Measurements from ENCODE around the gene DCST2.

The DCST2 gene

DNA sequence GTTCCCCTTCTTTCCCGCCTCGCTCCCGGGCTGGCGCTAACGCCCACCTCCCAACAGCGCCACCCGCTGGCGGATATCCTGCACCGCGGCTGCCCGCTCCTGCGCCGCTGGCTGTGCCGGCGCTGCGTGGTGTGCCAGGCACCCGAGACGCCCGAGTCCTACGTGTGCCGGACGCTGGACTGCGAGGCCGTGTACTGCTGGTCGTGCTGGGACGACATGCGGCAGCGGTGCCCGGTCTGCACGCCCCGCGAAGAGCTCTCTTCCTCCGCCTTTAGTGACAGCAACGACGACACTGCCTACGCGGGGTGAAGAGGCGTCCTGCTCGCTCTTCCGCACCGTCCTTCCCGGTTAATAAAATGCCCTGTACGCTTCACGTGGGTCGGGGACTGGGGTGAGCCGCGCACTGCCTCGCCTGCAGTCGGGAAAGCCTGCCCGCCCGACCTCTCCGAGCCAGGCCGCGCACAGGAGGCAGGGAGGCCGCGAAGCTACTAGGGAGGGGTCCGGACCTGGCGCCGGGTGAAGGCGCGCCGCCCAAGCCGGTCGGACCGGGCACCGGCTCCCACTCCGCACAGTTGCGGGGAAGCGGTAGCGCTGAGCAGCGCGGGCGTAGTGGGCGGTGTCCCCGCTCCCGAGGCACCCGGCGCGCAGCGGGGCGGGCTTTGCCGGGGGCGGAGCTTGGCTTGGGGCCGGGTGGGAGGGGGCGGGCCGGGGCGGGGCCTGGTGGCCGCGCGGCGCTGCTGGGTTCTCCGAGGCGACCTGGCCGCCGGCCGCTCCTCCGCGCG is 17.2 kb upstream of the DCST2 start, which contains the start of gene ADAM15:
TSS of gene ADAM15 (plus strand) at position 757 of the 782 bp plus-strand sequence. CDS start 71 bp downstream, outside the sequence.
- H3K4me3 ChIP-seq (ENCODE audit: low read length, poor library complexity, severe bottlenecking), result peak within 1 kb of the TSS; percentile 79
- peak within 1 kb of the TSS; percentile 86 for H3K4me2 ChIP-seq (ENCODE audit: low read depth, low read length, poor library complexity, severe bottlenecking)
- no peaks in the 10 kb centered on the region for H3F3A ChIP-seq (ENCODE audit: low read depth)
- no peaks in the 10 kb centered on the region; the same call in 1 of the 2 replicates for H3K79me2 ChIP-seq (ENCODE audit: insufficient read depth, low read length)
- H3K9me2 ChIP-seq (replicated peaks; ENCODE audit: low read depth, low read length), result no peaks in the 10 kb centered on the region
- TF ChIP-seq EZH2phosphoT487 (IDR thresholded peaks at IDR 0.05; ENCODE audit: borderline replicate concordance), result no peak
- TF ChIP-seq, protein P1, sequence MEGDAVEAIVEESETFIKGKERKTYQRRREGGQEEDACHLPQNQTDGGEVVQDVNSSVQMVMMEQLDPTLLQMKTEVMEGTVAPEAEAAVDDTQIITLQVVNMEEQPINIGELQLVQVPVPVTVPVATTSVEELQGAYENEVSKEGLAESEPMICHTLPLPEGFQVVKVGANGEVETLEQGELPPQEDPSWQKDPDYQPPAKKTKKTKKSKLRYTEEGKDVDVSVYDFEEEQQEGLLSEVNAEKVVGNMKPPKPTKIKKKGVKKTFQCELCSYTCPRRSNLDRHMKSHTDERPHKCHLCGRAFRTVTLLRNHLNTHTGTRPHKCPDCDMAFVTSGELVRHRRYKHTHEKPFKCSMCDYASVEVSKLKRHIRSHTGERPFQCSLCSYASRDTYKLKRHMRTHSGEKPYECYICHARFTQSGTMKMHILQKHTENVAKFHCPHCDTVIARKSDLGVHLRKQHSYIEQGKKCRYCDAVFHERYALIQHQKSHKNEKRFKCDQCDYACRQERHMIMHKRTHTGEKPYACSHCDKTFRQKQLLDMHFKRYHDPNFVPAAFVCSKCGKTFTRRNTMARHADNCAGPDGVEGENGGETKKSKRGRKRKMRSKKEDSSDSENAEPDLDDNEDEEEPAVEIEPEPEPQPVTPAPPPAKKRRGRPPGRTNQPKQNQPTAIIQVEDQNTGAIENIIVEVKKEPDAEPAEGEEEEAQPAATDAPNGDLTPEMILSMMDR (conservative IDR thresholded peaks at IDR 0.05; ENCODE audit: low read length), result peak; percentile 54
- no peaks in the 10 kb centered on the region for H3K9me3 ChIP-seq (ENCODE audit: insufficient read depth, low read depth, low read length)
- H4K20me1 ChIP-seq (ENCODE audit: insufficient read depth, low read length, poor library complexity, severe bottlenecking), result no peaks in the 10 kb centered on the region
- H2AFZ ChIP-seq (ENCODE audit: low read length), result peak within 1 kb of the TSS; percentile 83
- H3K4me1 ChIP-seq (ENCODE audit: insufficient read depth, low read length, poor library complexity, severe bottlenecking), result peaks cover 23% of the 10 kb centered on the region
- peak within 1 kb of the TSS; percentile 71 for H3K9ac ChIP-seq (ENCODE audit: low read depth, low read length, poor library complexity, severe bottlenecking)
- no peaks in the 10 kb centered on the region for H3K36me3 ChIP-seq (ENCODE audit: insufficient read depth, low read length)
- H3K27me3 ChIP-seq (ENCODE audit: insufficient read depth, low read length, poor library complexity, severe bottlenecking), result no peaks in the 10 kb centered on the region

DNA sequence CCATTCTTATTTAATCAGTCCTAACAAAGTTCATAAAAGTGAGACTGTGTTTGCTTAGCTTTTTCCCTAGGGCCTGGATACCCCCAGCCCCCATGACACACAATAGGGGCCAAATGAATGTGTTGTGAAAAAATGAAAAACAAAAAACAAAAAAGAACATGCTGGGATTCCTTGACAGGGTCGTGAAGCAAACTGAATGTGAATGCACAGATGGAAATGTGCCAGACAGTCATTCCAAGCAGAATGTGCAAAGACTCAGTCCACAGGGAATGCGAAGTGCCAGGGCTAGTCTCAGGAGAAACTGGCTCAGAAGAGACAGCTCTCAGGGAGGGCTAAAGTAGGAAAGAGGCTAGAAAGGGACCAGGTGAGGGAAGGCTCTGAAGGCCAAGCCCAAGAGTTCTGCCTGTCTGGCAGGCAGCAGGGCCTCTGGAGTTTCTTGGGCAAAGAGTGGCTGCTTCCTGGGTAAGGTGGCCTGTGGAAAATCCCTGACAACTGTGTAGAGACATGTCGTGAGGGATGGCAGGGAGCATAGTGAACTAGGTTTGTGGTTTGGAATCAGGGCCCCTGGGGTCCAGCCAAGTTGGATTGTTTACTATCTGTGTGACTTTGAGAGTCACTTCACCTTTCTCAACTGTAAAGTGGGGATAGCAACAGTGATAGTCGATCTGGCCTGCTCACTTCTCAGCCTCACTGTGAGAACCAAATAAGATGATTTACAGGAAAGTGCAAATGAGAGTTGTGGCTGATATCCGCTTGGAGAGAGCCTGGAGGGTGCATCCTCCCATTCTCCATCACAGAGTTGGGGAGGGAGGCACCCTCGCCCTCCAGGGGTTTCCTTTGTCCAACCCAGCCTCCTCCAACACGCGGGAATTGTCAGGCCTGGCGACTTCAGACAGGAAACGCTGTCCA is 16.3 kb upstream of the DCST2 start:
- H3K4me1 ChIP-seq (ENCODE audit: insufficient read depth, low read length, poor library complexity, severe bottlenecking), result peaks cover 26% of the 10 kb centered on the region
- no peak overlapping the region for H3K9ac ChIP-seq (ENCODE audit: low read depth, low read length, poor library complexity, severe bottlenecking)
- no peak overlapping the region for H3K4me3 ChIP-seq (ENCODE audit: low read length, poor library complexity, severe bottlenecking)
- no peak for TF ChIP-seq EZH2phosphoT487 (IDR thresholded peaks at IDR 0.05; ENCODE audit: borderline replicate concordance)
- TF ChIP-seq, protein P1 (conservative IDR thresholded peaks at IDR 0.05; ENCODE audit: low read length), result no peak
- no peak overlapping the region for H2AFZ ChIP-seq (ENCODE audit: low read length)
- no peaks in the 10 kb centered on the region for H3K27me3 ChIP-seq (ENCODE audit: insufficient read depth, low read length, poor library complexity, severe bottlenecking)
- H3K79me2 ChIP-seq (ENCODE audit: insufficient read depth, low read length), result no peaks in the 10 kb centered on the region; the same call in 1 of the 2 replicates
- no peaks in the 10 kb centered on the region for H3F3A ChIP-seq (ENCODE audit: low read depth)
- H3K9me2 ChIP-seq (replicated peaks; ENCODE audit: low read depth, low read length), result no peaks in the 10 kb centered on the region
- no peaks in the 10 kb centered on the region for H3K9me3 ChIP-seq (ENCODE audit: insufficient read depth, low read depth, low read length)
- no peaks in the 10 kb centered on the region for H4K20me1 ChIP-seq (ENCODE audit: insufficient read depth, low read length, poor library complexity, severe bottlenecking)
- H3K36me3 ChIP-seq (ENCODE audit: insufficient read depth, low read length), result no peaks in the 10 kb centered on the region
- H3K4me2 ChIP-seq (ENCODE audit: low read depth, low read length, poor library complexity, severe bottlenecking), result no peak overlapping the region

GRCh38 chr1:155048449-155049334 is 15.1 kb upstream of the DCST2 start:
- Histone ChIP-seq H3K27me3 (ENCODE audit: insufficient read depth, low read length, poor library complexity, severe bottlenecking) (no peaks in the 10 kb centered on the region), H3K9me2 (replicated peaks; ENCODE audit: low read depth, low read length) (no peaks in the 10 kb centered on the region), H3K4me1 (ENCODE audit: insufficient read depth, low read length, poor library complexity, severe bottlenecking) (peaks cover 29% of the 10 kb centered on the region), H3K4me2 (ENCODE audit: low read depth, low read length, poor library complexity, severe bottlenecking) (no peak overlapping the region), H3K79me2 (ENCODE audit: insufficient read depth, low read length) (no peaks in the 10 kb centered on the region; the same call in 1 of the 2 replicates), H2AFZ (ENCODE audit: low read length) (no peak overlapping the region), H3K4me3 (ENCODE audit: low read length, poor library complexity, severe bottlenecking) (no peak overlapping the region), H3K9me3 (ENCODE audit: insufficient read depth, low read depth, low read length) (no peaks in the 10 kb centered on the region), H3K36me3 (ENCODE audit: insufficient read depth, low read length) (no peaks in the 10 kb centered on the region), H3K9ac (ENCODE audit: low read depth, low read length, poor library complexity, severe bottlenecking) (no peak overlapping the region), H3F3A (ENCODE audit: low read depth) (no peaks in the 10 kb centered on the region), H4K20me1 (ENCODE audit: insufficient read depth, low read length, poor library complexity, severe bottlenecking) (no peaks in the 10 kb centered on the region)
- TF ChIP-seq, protein P1 (conservative IDR thresholded peaks at IDR 0.05; ENCODE audit: low read length), result no peak
- TF ChIP-seq EZH2phosphoT487 (IDR thresholded peaks at IDR 0.05; ENCODE audit: borderline replicate concordance), result no peak
